SU-DHL-6 (cell line): ENCODE data around the gene BTAF1.

ENCODE experiments used
- CTCF ChIP-seq: fragments of 200-600 bp; sonication (generic); IDR thresholded peaks from one replicate; pipeline ENCODE4 v1.5.1; 2017; ENCODE audit warnings: antibody characterized with exemption, mild to moderate bottlenecking, low read length, moderate library complexity; ENCODE audit not compliant: insufficient read depth, poor library complexity, severe bottlenecking
- EZH2phosphoT487 ChIP-seq: fragments of 200-600 bp; sonication (generic), shearing (Covaris generic); conservative IDR thresholded peaks from 2 replicates; pipeline ENCODE4 v1.6.1; 2018; ENCODE audit warnings: mild to moderate bottlenecking, antibody characterized with exemption, low read length, moderate library complexity, mixed read lengths

GRCh38 chr10:91886954-91887271 is 36.7 kb upstream of the BTAF1 start:
- TF ChIP-seq CTCF (no peak), EZH2phosphoT487 (no peak)
